Limb (tissue), 2 donors: ENCODE measurements around the gene MBNL3.

ENCODE experiments used
- DNase-seq, 2 donors: peaks; one replicate each; pipeline ENCODE4 v3.0.0-alpha.2; 2016; ENCODE audit errors: extremely low spot score in 2 of 2

Gene MBNL3, protein sequence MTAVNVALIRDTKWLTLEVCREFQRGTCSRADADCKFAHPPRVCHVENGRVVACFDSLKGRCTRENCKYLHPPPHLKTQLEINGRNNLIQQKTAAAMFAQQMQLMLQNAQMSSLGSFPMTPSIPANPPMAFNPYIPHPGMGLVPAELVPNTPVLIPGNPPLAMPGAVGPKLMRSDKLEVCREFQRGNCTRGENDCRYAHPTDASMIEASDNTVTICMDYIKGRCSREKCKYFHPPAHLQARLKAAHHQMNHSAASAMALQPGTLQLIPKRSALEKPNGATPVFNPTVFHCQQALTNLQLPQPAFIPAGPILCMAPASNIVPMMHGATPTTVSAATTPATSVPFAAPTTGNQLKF

GRCh38 chrX:132488819-132489577 is at the start of gene MBNL3:
TSS of gene MBNL3 (minus strand) at chrX:132489038. CDS start at chrX:132439611, 49,427 bp downstream.
- peak; percentile 42 to 74 for DNase-seq

- no peak for DNase-seq
Observed at GRCh38 chrX:132533409-132533808, 44.6 kb upstream of the MBNL3 start.

- no peak for DNase-seq
Observed at GRCh38 chrX:132532913-132533312, 44.1 kb upstream of the MBNL3 start.

DNA sequence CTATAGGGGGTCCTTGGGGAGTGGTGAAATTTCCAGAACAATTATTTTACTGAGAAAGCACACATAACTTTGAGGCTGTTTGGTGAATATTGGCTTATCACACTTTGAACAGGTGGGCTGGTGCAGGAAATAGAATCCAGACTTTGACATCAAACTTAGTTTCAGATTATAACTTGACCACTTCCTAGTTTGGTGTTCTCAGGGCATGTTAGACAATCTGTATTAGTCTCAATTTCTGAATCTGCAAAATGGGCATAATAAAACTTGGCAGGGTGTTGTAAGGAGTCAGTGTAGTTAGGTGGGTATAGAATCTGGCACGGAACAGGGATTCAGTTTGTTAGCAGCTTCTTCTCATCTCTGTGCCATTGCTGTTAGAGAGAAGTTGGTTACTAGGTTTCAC is 43.3 kb upstream of the MBNL3 start:
- DNase-seq: no peak

DNA sequence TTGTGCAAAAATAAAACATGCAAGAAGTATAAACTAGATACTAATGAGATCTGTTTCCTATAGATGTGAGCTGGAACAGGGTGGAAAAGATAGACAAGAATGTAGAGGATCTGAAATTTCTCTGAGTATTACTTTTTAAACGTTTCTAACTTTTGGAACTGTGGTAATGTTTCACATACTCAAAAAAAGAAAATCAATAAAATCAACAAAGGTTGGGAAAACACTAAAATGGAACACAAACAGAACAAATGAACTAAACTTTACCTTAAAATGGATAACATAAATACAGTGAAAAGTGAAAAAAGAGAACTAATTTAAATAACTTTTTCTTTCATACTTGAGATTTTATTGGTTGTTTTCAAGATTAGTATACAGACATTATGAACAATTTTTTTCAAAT is 32.0 kb upstream of the MBNL3 start:
- no peak for DNase-seq

- no peak for DNase-seq
Observed at GRCh38 chrX:132520213-132520612, 31.4 kb upstream of the MBNL3 start.

- no peak for DNase-seq
Observed at GRCh38 chrX:132518401-132518800, 29.6 kb upstream of the MBNL3 start.

GRCh38 chrX:132508834-132509233 is 20.0 kb upstream of the MBNL3 start:
- DNase-seq: no peak

GRCh38 chrX:132505116-132505515 is 16.3 kb upstream of the MBNL3 start:
- DNase-seq: no peak

DNA sequence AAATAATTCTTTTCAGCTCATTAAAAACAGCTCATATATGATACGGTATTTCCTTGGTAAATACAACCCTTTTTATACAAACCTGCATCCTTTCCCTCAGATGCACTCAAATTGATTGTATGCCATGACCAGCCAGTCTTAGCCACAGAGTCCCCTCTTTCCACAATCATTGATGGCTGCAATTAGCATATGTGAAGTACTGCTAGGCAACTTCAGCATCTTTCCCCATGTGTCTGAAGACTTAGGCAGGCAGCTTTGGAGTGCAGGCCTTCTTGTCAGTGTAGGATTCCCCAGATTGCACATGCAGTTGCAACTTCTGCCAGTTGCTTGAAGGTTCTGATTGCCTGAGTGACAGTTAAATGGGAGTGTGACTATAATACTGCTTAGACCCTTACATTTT is 15.6 kb upstream of the MBNL3 start:
- DNase-seq: no peak

- no peak for DNase-seq
Observed at GRCh38 chrX:132501606-132502005, 12.8 kb upstream of the MBNL3 start.

DNA sequence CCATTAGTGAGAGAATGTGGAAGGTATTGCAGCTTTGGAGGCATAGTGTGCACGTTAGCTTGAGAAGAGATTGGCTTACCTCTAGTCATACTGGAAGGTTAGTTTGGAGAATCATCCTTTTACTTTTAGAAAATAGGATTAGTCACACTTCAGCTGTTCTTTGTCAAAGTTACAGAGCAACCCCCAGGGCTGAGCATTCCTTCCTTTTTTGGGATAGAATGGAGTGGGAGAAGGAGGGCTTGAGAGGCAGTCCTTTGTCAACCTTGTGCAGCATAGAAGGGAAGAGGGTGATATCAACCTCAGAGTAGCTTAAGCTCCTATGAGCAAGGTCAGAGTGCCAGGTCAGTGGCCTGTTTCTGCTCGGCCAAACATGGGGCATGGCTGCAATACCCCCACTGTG is 8.6 kb upstream of the MBNL3 start:
- DNase-seq: no peak

DNA sequence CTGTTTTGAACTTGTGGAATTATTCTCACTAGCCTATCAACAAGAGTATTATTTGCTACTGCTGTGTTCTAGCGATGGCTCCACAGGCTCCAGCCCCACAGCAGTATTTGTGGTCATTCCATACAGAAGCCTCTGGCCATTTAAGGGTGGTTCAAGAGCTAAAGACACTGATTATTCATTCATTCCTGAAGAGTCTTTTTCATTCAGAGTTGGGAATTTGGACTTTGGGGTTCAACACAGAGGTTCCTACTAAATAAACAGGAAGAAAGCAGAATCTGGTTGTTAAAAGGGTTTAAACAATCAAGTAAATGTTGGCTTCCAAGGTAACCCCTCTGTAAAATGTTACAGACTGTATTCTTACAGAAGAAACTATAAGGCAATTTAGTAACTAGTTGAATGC is 4.3 kb upstream of the MBNL3 start:
- no peak for DNase-seq

DNA sequence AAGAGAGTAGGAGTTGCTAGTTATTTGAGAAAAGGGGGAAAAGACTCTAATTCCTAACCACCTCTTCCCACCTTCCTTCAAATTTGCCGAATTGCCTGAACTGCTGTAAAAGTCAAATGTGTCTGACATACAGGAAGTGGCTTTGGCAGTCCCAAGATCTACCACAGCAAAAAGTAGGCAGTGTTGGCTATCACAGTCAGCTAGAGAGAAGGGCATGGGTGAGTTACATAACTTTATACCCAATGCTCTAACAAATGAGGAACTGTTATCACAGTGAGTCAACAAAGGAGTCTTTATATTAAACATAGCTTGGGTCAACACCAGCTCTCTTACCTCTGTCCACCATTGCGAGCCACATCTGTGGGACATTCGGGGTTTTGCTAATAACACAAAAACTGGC is 2.4 kb upstream of the MBNL3 start:
- no peak for DNase-seq

DNA sequence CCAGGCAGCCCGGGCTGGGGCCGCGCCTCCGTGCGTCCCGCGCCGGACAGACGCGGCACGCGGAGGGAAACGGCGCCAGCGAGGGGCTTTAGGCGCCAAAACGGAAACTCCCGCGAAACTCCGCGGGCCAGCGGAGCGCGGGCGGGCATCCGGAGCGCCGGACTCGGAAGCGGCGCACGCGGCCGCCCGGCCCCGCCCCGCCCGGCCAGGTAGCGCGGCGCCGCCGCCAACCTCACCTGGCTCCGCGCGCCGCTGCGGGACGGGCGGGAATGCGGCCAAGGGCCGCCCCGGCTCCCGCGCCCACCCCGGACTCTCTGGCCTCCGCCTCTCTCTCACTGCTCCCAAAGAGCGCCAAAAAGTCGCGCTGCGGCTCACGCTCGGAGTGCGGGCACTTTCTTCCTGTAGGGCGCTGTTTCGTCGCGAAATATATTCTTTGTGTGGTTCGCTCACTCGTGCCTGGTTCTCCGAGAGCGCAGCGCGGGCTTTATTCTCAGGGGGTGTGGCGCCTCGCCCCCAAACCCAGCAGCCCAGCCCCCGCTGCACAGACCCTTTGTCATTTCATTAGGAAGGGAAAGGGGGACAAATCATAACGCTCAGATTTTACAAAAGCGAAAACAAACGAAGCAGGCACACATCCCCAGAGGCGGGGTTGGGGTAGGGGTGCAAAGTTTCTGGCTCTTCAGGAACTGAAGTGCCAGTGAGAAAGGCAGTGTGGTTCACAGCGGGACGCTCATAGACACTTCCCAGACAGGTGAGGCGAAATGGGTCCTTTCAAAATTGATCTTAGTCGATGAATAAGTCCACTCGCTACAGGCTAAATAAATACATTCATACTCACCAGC is 961 bp upstream of the MBNL3 start:
- DNase-seq: peak in 1 of 2 donors; percentile 56

DNA sequence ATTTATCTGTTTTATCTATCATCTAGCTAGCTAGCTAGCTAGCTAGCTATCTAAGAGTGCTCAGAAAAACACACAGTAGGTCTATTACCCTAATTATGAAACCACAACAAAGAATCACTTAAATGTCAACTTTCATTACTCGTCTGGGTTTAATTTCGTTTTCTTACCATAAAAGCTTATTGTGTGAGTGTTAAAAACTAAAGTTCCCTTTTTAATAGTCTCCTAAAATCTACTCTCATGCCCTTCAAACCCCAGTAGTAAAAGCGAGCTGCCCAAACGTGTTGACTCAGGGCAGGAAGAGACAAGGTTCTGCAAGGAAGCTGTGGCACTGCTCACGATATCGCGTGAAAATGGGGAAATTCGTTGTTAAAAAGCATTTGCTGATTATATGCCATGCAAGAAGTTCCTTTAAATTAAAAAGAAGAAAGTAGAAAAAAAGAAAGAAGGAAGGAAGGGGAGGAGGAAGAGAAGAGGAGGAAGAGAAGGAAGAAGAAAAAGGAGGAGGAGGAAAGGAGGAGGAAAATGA is 595 bp downstream of the MBNL3 start:
- no peak for DNase-seq

DNA sequence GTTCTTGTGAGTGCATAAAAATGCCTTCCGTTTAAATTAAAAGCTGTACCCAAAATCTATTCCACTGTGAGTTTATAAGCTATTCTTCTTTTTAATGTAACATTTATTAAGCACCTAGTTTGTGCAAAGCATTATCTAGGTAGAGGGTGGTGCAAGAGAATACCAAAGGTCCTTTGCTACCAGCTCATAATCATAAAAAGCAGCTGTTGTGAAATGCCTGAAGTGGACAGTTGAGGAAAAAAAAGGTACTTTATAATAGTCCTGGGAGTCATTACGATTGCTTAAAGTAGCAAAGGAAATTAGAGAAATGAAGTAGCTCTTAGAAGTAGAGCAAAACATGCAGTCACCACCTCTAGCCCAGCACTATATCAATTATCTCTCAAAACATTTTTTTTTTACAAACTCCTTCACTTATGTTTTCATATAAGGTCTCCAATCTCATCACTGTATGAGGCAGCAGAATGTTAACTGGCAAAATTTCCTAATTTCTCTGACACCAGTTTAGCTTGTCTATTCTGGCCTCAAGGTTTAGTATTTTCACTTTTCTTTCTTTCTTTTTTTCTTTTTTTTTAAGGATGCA is 2.1 kb downstream of the MBNL3 start:
- DNase-seq: no peak

DNA sequence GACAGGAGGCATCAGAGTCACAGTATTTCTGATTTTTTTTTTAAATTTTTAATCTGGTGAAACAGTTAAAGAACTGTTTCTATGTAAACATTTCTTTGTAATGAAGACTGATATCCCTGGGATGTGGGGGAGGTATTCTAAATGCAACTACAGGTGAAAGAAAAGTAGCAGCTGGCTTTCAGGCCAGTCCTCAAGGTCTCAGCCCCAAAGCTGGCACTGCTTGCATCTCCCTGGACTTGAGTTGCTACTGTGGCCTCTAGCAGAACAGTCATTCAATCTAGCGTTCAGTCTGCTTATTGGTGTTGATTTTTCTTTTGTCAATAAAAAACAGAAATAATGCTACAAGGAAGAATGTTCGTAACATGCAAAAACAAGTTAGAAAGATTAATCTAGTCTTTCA is 4.9 kb downstream of the MBNL3 start:
- no peak for DNase-seq

- DNase-seq: no peak
Observed at GRCh38 chrX:132483488-132483887, 5.3 kb downstream of the MBNL3 start.

- DNase-seq: no peak
Observed at GRCh38 chrX:132482632-132483031, 6.2 kb downstream of the MBNL3 start.

GRCh38 chrX:132481449-132481848 is 7.4 kb downstream of the MBNL3 start:
- DNase-seq: no peak
